ENCODE data around the gene TXLNA.

The TXLNA gene

GRCh38 chr1:32180186-32181060, 948 bp downstream of the TXLNA start:
- TF ChIP-seq ZFX (IDR thresholded peaks at IDR 0.05) (no peak), CTCF (conservative IDR thresholded peaks at IDR 0.05) (no peak)
- H3K27ac ChIP-seq, result peak overlapping the region; percentile 94

- peak overlapping the region; percentile 94; the same call in 1 of the 2 replicates for H3K27ac ChIP-seq
- no peak for TF ChIP-seq ZFX (IDR thresholded peaks at IDR 0.05)
- TF ChIP-seq CTCF (conservative IDR thresholded peaks at IDR 0.05), result no peak
Measured at GRCh38 chr1:32181065-32181464, 1.6 kb downstream of the TXLNA start.

- no peak for TF ChIP-seq CTCF (conservative IDR thresholded peaks at IDR 0.05)
- TF ChIP-seq ZFX (IDR thresholded peaks at IDR 0.05), result no peak
- no peak overlapping the region; the same call in 1 of the 2 replicates for H3K27ac ChIP-seq
Measured at GRCh38 chr1:32181563-32181962, 2.1 kb downstream of the TXLNA start.

- H3K27ac ChIP-seq, result no peak overlapping the region
- TF ChIP-seq ZFX (IDR thresholded peaks at IDR 0.05) (no peak), CTCF (conservative IDR thresholded peaks at IDR 0.05) (no peak)
Measured at GRCh38 chr1:32182060-32182459, 2.6 kb downstream of the TXLNA start.

- no peak overlapping the region for H3K27ac ChIP-seq
- TF ChIP-seq ZFX (IDR thresholded peaks at IDR 0.05) (no peak), CTCF (conservative IDR thresholded peaks at IDR 0.05) (no peak)
Measured at GRCh38 chr1:32184650-32185049, 5.2 kb downstream of the TXLNA start.

- no peak for TF ChIP-seq ZFX (IDR thresholded peaks at IDR 0.05)
- TF ChIP-seq CTCF (conservative IDR thresholded peaks at IDR 0.05), result no peak
- H3K27ac ChIP-seq, result no peak overlapping the region
Measured at GRCh38 chr1:32186077-32186476, 6.6 kb downstream of the TXLNA start.

GRCh38 chr1:32186491-32186890, 7.0 kb downstream of the TXLNA start:
- no peak for TF ChIP-seq CTCF (conservative IDR thresholded peaks at IDR 0.05)
- no peak for TF ChIP-seq ZFX (IDR thresholded peaks at IDR 0.05)
- H3K27ac ChIP-seq, result no peak overlapping the region

Data from C4-2B (cell line).